ENCODE measurements around the gene FOXA3. TPM values are rescaled to one million over a fixed set of nuclear protein-coding genes. Genes with fewer than 3 reads are reported as not detected.

FOXA3 gene
- polyA plus RNA-seq, 3 donors from 2014 or later: not detected

- Mint-ChIP-seq H3K4me3 (no peak overlapping the region), H3K27me3 (ENCODE audit: low read depth in 3 of 3) (peaks cover 0 to 4% (median 1%) of the 10 kb centered on the region in 3 donors), H3K4me1 (no peaks in the 10 kb centered on the region), H3K36me3 (peaks cover 8 to 14% (median 9%) of the 10 kb centered on the region in 3 donors), H3K27ac (no peak overlapping the region), H3K9me3 (no peaks in the 10 kb centered on the region)
- no peak for DNase-seq
These were observed 40.9 kb upstream of the FOXA3 start for GRCh38 chr19:45823182-45823581.

- H3K27ac Mint-ChIP-seq: no peak overlapping the region
- no peak overlapping the region for H3K4me3 Mint-ChIP-seq
- no peak for DNase-seq
- H3K27me3 Mint-ChIP-seq (ENCODE audit: low read depth in 3 of 3): peaks cover 0 to 4% (median 1%) of the 10 kb centered on the region in 3 donors
- H3K9me3 Mint-ChIP-seq: no peaks in the 10 kb centered on the region
- no peaks in the 10 kb centered on the region for H3K4me1 Mint-ChIP-seq
- peaks cover 13 to 21% (median 18%) of the 10 kb centered on the region in 3 donors for H3K36me3 Mint-ChIP-seq
These were observed 40.1 kb upstream of the FOXA3 start for GRCh38 chr19:45824041-45824471.

GRCh38 chr19:45824531-45825262, 39.4 kb upstream of the FOXA3 start:
- H3K4me3 Mint-ChIP-seq: no peak overlapping the region
- H3K27me3 Mint-ChIP-seq (ENCODE audit: low read depth in 3 of 3): peaks cover 0 to 2% (median 1%) of the 10 kb centered on the region in 3 donors
- DNase-seq: no peak
- H3K9me3 Mint-ChIP-seq: no peaks in the 10 kb centered on the region
- H3K27ac Mint-ChIP-seq: peak overlapping the region in 1 of 6 donors; percentile 35
- peaks cover 17 to 27% (median 22%) of the 10 kb centered on the region in 3 donors for H3K36me3 Mint-ChIP-seq
- no peaks in the 10 kb centered on the region for H3K4me1 Mint-ChIP-seq

GRCh38 chr19:45825263-45825605, 38.9 kb upstream of the FOXA3 start:
- Mint-ChIP-seq H3K27me3 (ENCODE audit: low read depth in 3 of 3) (peaks cover 0 to 2% (median 1%) of the 10 kb centered on the region in 3 donors), H3K27ac (no peak overlapping the region), H3K9me3 (no peaks in the 10 kb centered on the region), H3K4me1 (no peaks in the 10 kb centered on the region), H3K36me3 (peaks cover 21 to 28% (median 23%) of the 10 kb centered on the region in 3 donors), H3K4me3 (no peak overlapping the region)
- DNase-seq: no peak

- H3K9me3 Mint-ChIP-seq: no peaks in the 10 kb centered on the region
These were observed 37.9 kb upstream of the FOXA3 start for GRCh38 chr19:45825917-45826893.

DNA sequence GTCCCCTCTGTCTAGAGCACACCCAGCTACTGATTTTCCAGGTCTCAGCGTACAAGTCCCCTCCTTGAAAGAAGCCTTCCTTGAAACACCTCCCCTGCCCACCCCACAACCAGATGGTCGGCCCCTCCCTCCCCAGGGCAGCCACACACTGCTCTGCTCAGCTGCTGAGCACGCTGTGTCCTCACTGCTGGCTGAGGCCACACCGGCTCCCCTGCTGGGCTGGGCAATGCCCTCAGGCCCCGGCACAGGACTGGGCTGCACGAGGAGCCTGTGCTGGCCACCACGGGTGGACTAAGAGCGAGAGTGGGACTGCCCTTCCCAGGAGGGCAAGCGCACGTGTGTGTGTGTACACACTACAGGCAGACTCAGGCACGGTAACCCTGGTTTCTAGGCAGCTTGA, 37.2 kb upstream of the FOXA3 start:
- Mint-ChIP-seq H3K27me3 (ENCODE audit: low read depth in 3 of 3) (peaks cover 2% of the 10 kb centered on the region in 3 donors), H3K4me3 (no peak overlapping the region), H3K9me3 (no peaks in the 10 kb centered on the region), H3K4me1 (no peaks in the 10 kb centered on the region), H3K27ac (no peak overlapping the region), H3K36me3 (peaks cover 26 to 36% (median 26%) of the 10 kb centered on the region in 3 donors)
- DNase-seq: no peak

More at GRCh38 chr19:45825917-45826893, 37.9 kb upstream of the FOXA3 start:
- Mint-ChIP-seq H3K36me3 (peaks cover 22 to 31% (median 23%) of the 10 kb centered on the region in 3 donors), H3K27ac (peak overlapping the region in 1 of 6 donors; percentile 53), H3K4me1 (no peaks in the 10 kb centered on the region), H3K4me3 (no peak overlapping the region), H3K27me3 (ENCODE audit: low read depth in 3 of 3) (peaks cover 0 to 2% (median 1%) of the 10 kb centered on the region in 3 donors)
- DNase-seq: no peak

DNA sequence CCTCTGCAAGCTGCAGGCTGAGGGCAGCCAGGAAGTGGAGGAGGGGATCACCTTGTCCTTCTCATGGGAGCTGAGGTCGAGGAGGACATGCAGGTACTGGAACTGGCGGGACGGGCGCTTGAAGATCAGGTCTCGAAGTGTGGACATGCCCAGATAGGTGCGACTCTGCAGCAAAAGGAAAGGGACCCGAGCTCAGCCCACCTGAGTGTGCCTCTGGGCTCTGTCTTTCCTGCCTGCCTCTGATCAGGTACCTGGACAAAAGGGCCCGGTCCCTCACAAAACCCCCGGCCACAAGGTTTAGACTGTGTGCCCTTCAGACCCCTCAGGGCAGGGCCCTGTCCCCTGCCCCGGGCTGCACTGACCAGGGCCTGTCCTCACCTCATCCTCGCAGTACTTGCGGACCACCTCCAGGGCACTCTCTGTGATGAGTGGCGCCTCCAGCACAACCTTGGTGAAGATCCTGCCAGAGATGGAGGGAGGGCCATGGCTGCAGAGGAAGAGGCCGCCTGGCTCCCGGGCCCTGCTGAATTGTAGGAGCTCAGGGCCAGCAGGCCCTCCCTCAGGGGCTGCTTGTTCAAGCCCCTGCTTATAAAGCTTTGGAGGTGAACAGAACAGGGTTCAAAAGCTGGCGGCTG, 36.5 kb upstream of the FOXA3 start:
- DNase-seq: no peak
- peaks cover 2% of the 10 kb centered on the region in 3 donors for H3K27me3 Mint-ChIP-seq (ENCODE audit: low read depth in 3 of 3)
- no peak overlapping the region for H3K4me3 Mint-ChIP-seq
- no peaks in the 10 kb centered on the region for H3K9me3 Mint-ChIP-seq
- peaks cover 26 to 40% (median 30%) of the 10 kb centered on the region in 3 donors for H3K36me3 Mint-ChIP-seq
- H3K4me1 Mint-ChIP-seq: no peaks in the 10 kb centered on the region
- no peak overlapping the region for H3K27ac Mint-ChIP-seq

DNA sequence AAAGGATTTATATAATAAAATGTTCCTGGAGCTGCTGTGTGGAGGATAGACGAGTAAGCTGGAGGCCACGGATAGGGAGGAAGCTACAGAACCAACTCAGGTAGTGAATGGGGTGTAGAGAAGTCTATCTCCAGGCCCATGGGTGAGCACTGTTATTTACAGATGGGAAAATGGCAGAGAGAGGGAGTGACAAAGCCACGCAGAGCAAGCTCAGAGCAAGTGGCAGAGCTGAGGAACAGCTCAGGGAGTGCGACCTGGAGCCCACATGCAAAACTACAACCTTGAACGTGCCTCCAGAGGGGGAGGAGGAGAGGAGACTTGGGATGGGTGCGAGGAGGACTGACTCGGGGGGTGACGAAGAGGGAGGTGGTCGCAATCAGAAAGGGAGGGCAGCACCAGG, 35.6 kb upstream of the FOXA3 start:
- Mint-ChIP-seq H3K27me3 (ENCODE audit: low read depth in 3 of 3) (peaks cover 2% of the 10 kb centered on the region in 3 donors), H3K27ac (no peak overlapping the region), H3K4me1 (no peaks in the 10 kb centered on the region), H3K4me3 (no peak overlapping the region), H3K9me3 (no peaks in the 10 kb centered on the region), H3K36me3 (peaks cover 26 to 40% (median 30%) of the 10 kb centered on the region in 3 donors)
- DNase-seq: no peak

- H3K27ac Mint-ChIP-seq: no peak overlapping the region
These were observed 35.2 kb upstream of the FOXA3 start for GRCh38 chr19:45828945-45829344.

GRCh38 chr19:45834970-45835369, 29.2 kb upstream of the FOXA3 start:
- Mint-ChIP-seq H3K4me1 (no peaks in the 10 kb centered on the region), H3K27me3 (ENCODE audit: low read depth in 3 of 3) (peaks cover 0 to 2% (median 2%) of the 10 kb centered on the region in 3 donors), H3K9me3 (no peaks in the 10 kb centered on the region), H3K27ac (peak overlapping the region in 1 of 6 donors; percentile 21), H3K4me3 (no peak overlapping the region), H3K36me3 (peaks cover 30 to 52% (median 33%) of the 10 kb centered on the region in 3 donors)
- DNase-seq: no peak

More at GRCh38 chr19:45828945-45829344, 35.2 kb upstream of the FOXA3 start:
- no peaks in the 10 kb centered on the region for H3K9me3 Mint-ChIP-seq
- H3K4me1 Mint-ChIP-seq: no peaks in the 10 kb centered on the region
- peaks cover 26 to 40% (median 30%) of the 10 kb centered on the region in 3 donors for H3K36me3 Mint-ChIP-seq
- peaks cover 2% of the 10 kb centered on the region in 3 donors for H3K27me3 Mint-ChIP-seq (ENCODE audit: low read depth in 3 of 3)
- no peak for DNase-seq
- H3K4me3 Mint-ChIP-seq: no peak overlapping the region

DNA sequence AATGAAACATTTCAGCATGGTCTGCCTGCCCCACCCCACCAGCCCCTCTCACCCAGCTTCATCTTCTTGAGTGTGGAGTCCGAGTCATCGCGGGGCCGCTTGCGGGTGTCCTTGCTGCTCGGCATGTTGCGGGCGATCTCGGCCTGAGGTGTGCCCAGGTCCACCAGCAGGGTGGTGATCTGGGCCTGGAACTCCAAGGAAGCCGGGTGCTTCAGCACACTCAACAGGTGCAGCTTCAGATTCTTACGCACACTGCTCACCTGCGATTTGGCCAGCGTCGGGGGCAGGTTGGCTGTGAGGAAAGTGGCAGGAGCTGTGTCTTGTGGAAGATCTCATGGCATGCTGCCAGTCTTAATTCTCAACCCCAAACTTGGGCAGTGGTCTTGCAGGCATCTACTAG, 21.9 kb upstream of the FOXA3 start:
- no peak for DNase-seq
- peaks cover 17 to 54% (median 30%) of the 10 kb centered on the region in 3 donors for H3K36me3 Mint-ChIP-seq
- H3K4me3 Mint-ChIP-seq: no peak overlapping the region
- H3K27ac Mint-ChIP-seq: no peak overlapping the region
- H3K9me3 Mint-ChIP-seq: no peaks in the 10 kb centered on the region
- H3K4me1 Mint-ChIP-seq: peaks cover 0 to 4% of the 10 kb centered on the region in 2 donors
- H3K27me3 Mint-ChIP-seq (ENCODE audit: low read depth in 3 of 3): no peaks in the 10 kb centered on the region

GRCh38 chr19:45847663-45848062, 16.5 kb upstream of the FOXA3 start:
- peaks cover 0 to 2% (median 0%) of the 10 kb centered on the region in 3 donors for H3K27me3 Mint-ChIP-seq (ENCODE audit: low read depth in 3 of 3)
- no peak overlapping the region for H3K4me3 Mint-ChIP-seq
- no peak overlapping the region for H3K27ac Mint-ChIP-seq
- peaks cover 0 to 6% of the 10 kb centered on the region in 2 donors for H3K4me1 Mint-ChIP-seq
- DNase-seq: no peak
- H3K36me3 Mint-ChIP-seq: peaks cover 17 to 53% (median 28%) of the 10 kb centered on the region in 3 donors
- no peaks in the 10 kb centered on the region for H3K9me3 Mint-ChIP-seq

DNA sequence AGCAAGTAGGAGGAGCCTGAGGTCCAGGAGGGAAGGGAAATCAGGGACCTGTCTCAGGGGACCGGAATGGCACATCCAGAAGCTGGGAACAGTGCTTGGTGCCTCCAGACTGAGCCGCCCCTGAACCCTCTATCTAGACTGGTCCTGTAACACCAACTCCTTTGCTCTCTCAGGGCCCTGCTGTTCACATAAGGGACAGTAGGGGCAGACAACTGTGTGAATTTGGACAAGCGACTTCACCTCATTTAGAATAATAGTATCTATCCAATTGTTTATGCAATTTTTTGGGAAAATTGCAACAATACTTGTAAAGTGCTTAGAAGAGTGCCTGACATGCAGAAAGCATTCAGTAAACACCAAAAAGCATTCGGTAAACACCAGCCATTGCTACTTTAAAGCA, 15.2 kb upstream of the FOXA3 start:
- no peak overlapping the region for H3K4me3 Mint-ChIP-seq
- no peak for DNase-seq
- H3K4me1 Mint-ChIP-seq: peaks cover 0 to 6% of the 10 kb centered on the region in 2 donors
- H3K9me3 Mint-ChIP-seq: no peaks in the 10 kb centered on the region
- peaks cover 12 to 42% (median 23%) of the 10 kb centered on the region in 3 donors for H3K36me3 Mint-ChIP-seq
- peaks cover 0 to 2% (median 0%) of the 10 kb centered on the region in 3 donors for H3K27me3 Mint-ChIP-seq (ENCODE audit: low read depth in 3 of 3)
- no peak overlapping the region for H3K27ac Mint-ChIP-seq

Data from immature natural killer cell (primary cell).